Measurements from ENCODE around the gene MUC21. TPM values are rescaled to one million over a fixed set of nuclear protein-coding genes. Genes with fewer than 3 reads are reported as not detected.

Gene MUC21
- polyA plus RNA-seq, 4 donors: 0.03 TPM; not detected in 3

Other genes starting within 250 kb of the MUC21 start
- gene FLOT1, start 241.0 kb upstream of the MUC21 start, polyA plus RNA-seq (ENCODE audit: insufficient read length in 4 of 4): 100 to 1,000 TPM; 141 to 148 (median 146) TPM
- 10 to 100 TPM; 19.0 to 29.8 (median 22.9) TPM for gene IER3, start 239.2 kb upstream of the MUC21 start, polyA plus RNA-seq (ENCODE audit: insufficient read length in 4 of 4)
- gene DDR1, start 99.2 kb upstream of the MUC21 start, polyA plus RNA-seq (ENCODE audit: insufficient read length in 4 of 4): 100 to 1,000 TPM; 141 to 222 (median 177) TPM
- gene GTF2H4, start 75.5 kb upstream of the MUC21 start, polyA plus RNA-seq (ENCODE audit: insufficient read length in 4 of 4): 10 to 100 TPM; 35.3 to 60.7 (median 45.6) TPM
- gene VARS2, start 69.5 kb upstream of the MUC21 start, polyA plus RNA-seq (ENCODE audit: insufficient read length in 4 of 4): 10 to 100 TPM; 28.6 to 54.8 (median 40.8) TPM
- 1 to 10 TPM in 3 of 4 donors, under 1 TPM in 1; 0.95 to 1.3 (median 1.1) TPM for gene SFTA2, start 51.5 kb upstream of the MUC21 start, polyA plus RNA-seq (ENCODE audit: insufficient read length in 4 of 4)
- under 1 TPM in 3 of 4 donors, not detected in 1; 0.07 to 0.13 (median 0.13) TPM for gene MUCL3, start 42.7 kb upstream of the MUC21 start, polyA plus RNA-seq (ENCODE audit: insufficient read length in 4 of 4)
- gene MUC22, start 26.8 kb downstream of the MUC21 start, polyA plus RNA-seq (ENCODE audit: insufficient read length in 4 of 4): not detected
- not detected for gene C6orf15, start 128.9 kb downstream of the MUC21 start, polyA plus RNA-seq (ENCODE audit: insufficient read length in 4 of 4)
- gene PSORS1C1, start 131.1 kb downstream of the MUC21 start, polyA plus RNA-seq (ENCODE audit: insufficient read length in 4 of 4): under 1 TPM in 3 of 4 donors, not detected in 1; 0.05 to 0.34 (median 0.21) TPM
- not detected for gene CDSN, start 136.7 kb downstream of the MUC21 start, polyA plus RNA-seq (ENCODE audit: insufficient read length in 4 of 4)
- gene PSORS1C2, start 155.3 kb downstream of the MUC21 start, polyA plus RNA-seq (ENCODE audit: insufficient read length in 4 of 4): under 1 TPM in 1 of 4 donors, not detected in 3; 0.22 TPM
- 10 to 100 TPM; 24.0 to 47.0 (median 34.0) TPM for gene CCHCR1, start 174.1 kb downstream of the MUC21 start, polyA plus RNA-seq (ENCODE audit: insufficient read length in 4 of 4)
- 10 to 100 TPM; 17.1 to 20.8 (median 18.8) TPM for gene TCF19, start 174.9 kb downstream of the MUC21 start, polyA plus RNA-seq (ENCODE audit: insufficient read length in 4 of 4)
- gene POU5F1, start 187.0 kb downstream of the MUC21 start, polyA plus RNA-seq (ENCODE audit: insufficient read length in 4 of 4): 10 to 100 TPM in 1 of 4 donors, 1 to 10 TPM in 3; 1.8 to 10.1 (median 5.2) TPM

Measured in left renal cortex interstitium (tissue), 4 donors.